ENCODE results near the gene CRTC1.

The CRTC1 gene

DNA sequence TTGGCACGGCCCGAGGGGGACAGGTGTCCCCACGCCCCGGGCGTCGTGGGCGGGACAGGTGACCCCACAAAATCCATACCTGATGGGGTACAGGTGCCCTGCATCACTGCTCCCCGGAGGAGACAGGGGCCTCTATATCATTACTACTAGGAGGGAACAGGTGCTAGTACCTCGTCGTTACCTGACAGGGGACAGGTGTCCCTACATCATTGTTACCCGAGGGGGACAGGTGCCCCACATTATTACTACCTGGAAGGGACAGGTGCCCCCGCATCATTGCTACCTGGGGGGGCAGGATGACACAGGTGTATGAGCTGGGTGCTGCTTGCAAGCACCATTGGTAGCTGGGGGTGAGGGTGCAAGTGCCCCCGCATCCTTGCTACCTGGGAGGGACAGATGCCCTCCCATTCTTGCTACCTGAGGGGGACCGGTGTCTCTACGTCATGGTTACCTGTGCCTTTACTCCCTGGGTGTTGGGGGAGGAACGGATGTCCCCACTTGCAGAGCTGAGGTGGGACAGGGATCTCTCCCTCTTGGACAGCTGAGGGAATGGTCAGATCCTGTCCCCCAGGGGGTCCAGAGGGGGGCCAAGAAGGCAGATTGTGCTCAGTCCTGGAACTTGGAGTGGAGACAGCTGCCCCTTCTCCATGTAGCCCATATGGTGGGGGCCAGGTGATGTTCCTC lies 620 bp downstream of the CRTC1 start:
- TF ChIP-seq, protein P1, sequence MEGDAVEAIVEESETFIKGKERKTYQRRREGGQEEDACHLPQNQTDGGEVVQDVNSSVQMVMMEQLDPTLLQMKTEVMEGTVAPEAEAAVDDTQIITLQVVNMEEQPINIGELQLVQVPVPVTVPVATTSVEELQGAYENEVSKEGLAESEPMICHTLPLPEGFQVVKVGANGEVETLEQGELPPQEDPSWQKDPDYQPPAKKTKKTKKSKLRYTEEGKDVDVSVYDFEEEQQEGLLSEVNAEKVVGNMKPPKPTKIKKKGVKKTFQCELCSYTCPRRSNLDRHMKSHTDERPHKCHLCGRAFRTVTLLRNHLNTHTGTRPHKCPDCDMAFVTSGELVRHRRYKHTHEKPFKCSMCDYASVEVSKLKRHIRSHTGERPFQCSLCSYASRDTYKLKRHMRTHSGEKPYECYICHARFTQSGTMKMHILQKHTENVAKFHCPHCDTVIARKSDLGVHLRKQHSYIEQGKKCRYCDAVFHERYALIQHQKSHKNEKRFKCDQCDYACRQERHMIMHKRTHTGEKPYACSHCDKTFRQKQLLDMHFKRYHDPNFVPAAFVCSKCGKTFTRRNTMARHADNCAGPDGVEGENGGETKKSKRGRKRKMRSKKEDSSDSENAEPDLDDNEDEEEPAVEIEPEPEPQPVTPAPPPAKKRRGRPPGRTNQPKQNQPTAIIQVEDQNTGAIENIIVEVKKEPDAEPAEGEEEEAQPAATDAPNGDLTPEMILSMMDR (IDR thresholded peaks at IDR 0.05), result no peak
- H3K9me3 ChIP-seq (ENCODE audit: control insufficient read depth, low read length), result no peaks in the 10 kb centered on the region
- H3K27me3 ChIP-seq (ENCODE audit: control insufficient read depth, insufficient read depth, low read length), result no peaks in the 10 kb centered on the region
- H2AFZ ChIP-seq, result peak overlapping the region; percentile 38
- H3K27ac ChIP-seq, result no peak overlapping the region
- no peaks in the 10 kb centered on the region for H3K36me3 ChIP-seq (ENCODE audit: control insufficient read depth, insufficient read depth, low read length)
- no peak overlapping the region for H3K9ac ChIP-seq
- peak overlapping the region; percentile 55 for H3K4me3 ChIP-seq (ENCODE audit: low read depth, low read length)
- peaks cover 29% of the 10 kb centered on the region for H3K4me1 ChIP-seq
- peaks cover 48% of the 10 kb centered on the region for H3K79me2 ChIP-seq
- peak overlapping the region; percentile 77 for H3K4me2 ChIP-seq (ENCODE audit: low read length)

GRCh38 chr19:18684642-18684993 lies 1.1 kb downstream of the CRTC1 start:
- Histone ChIP-seq H3K27me3 (ENCODE audit: control insufficient read depth, insufficient read depth, low read length) (no peaks in the 10 kb centered on the region), H3K4me1 (peaks cover 29% of the 10 kb centered on the region), H3K4me2 (ENCODE audit: low read length) (peak overlapping the region; percentile 77), H3K79me2 (peaks cover 49% of the 10 kb centered on the region), H3K9me3 (ENCODE audit: control insufficient read depth, low read length) (no peaks in the 10 kb centered on the region), H3K27ac (no peak overlapping the region), H3K36me3 (ENCODE audit: control insufficient read depth, insufficient read depth, low read length) (no peaks in the 10 kb centered on the region), H2AFZ (no peak overlapping the region), H3K4me3 (ENCODE audit: low read depth, low read length) (peak overlapping the region; percentile 55), H3K9ac (no peak overlapping the region)
- TF ChIP-seq, protein P1 (IDR thresholded peaks at IDR 0.05), result no peak

GRCh38 chr19:18685597-18686190 lies 2.2 kb downstream of the CRTC1 start:
- Histone ChIP-seq H2AFZ (no peak overlapping the region), H3K27me3 (ENCODE audit: control insufficient read depth, insufficient read depth, low read length) (no peaks in the 10 kb centered on the region), H3K4me1 (peaks cover 29% of the 10 kb centered on the region), H3K4me2 (ENCODE audit: low read length) (no peak overlapping the region), H3K4me3 (ENCODE audit: low read depth, low read length) (no peak overlapping the region), H3K9ac (no peak overlapping the region), H3K9me3 (ENCODE audit: control insufficient read depth, low read length) (no peaks in the 10 kb centered on the region), H3K79me2 (peaks cover 57% of the 10 kb centered on the region), H3K36me3 (ENCODE audit: control insufficient read depth, insufficient read depth, low read length) (no peaks in the 10 kb centered on the region), H3K27ac (no peak overlapping the region)
- TF ChIP-seq, protein P1 (IDR thresholded peaks at IDR 0.05), result no peak

DNA sequence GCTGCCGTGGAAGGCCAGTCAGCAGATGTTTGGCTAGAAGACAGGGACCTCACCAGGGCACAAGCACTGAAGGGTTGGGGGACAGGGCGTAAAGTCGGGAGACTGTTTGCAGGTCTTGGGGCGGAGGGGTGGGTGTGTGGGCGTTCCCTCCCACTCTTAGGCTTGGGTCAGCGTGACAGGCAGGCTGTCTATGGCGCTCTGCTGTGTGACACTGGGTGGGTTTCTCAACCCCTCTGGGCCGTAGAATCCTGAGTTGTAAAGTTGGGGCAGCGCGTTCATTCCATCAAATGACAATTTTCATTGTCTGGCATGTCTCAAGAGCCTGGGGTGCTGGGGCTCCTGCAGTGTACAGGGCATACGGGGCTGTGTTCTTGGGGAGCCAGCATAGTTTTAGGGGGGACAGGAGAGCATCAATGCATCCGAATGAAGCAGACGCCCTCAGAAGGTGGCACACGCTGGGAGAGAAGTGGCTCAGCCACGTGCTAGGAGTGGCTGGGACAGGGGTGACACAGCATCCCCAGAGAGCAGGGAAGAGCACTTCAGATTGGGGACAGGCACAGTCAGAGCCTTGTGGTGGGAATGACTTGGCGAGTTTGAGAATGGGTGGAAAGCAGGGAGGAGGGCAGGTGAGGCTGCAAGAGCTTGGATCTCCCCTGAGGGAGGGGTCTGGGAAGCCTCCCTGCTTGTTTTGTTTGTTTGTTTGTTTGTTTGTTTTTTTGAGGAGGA lies 4.4 kb downstream of the CRTC1 start:
- H3K27ac ChIP-seq, result no peak overlapping the region
- no peak overlapping the region for H3K4me2 ChIP-seq (ENCODE audit: low read length)
- no peaks in the 10 kb centered on the region for H3K9me3 ChIP-seq (ENCODE audit: control insufficient read depth, low read length)
- H3K4me3 ChIP-seq (ENCODE audit: low read depth, low read length), result no peak overlapping the region
- no peaks in the 10 kb centered on the region for H3K27me3 ChIP-seq (ENCODE audit: control insufficient read depth, insufficient read depth, low read length)
- TF ChIP-seq, protein P1 (IDR thresholded peaks at IDR 0.05), result no peak
- H3K36me3 ChIP-seq (ENCODE audit: control insufficient read depth, insufficient read depth, low read length), result no peaks in the 10 kb centered on the region
- no peak overlapping the region for H2AFZ ChIP-seq
- peaks cover 63% of the 10 kb centered on the region for H3K79me2 ChIP-seq
- peaks cover 25% of the 10 kb centered on the region for H3K4me1 ChIP-seq
- H3K9ac ChIP-seq, result no peak overlapping the region
